H1 (cell line): ENCODE data around the gene LRRC25. TPM values are rescaled to one million over a fixed set of nuclear protein-coding genes. Genes with fewer than 3 reads are reported as not detected.

Source experiments
- ASH2L ChIP-seq: fragments of 200-600, 300-600 bp; sonication (generic); IDR thresholded peaks from one replicate; pipeline ENCODE4 v1.7.1; 2017; ENCODE audit warnings: low read length
- BCL11A ChIP-seq, 2 experiments: IDR thresholded peaks; one replicate each; pipeline ENCODE4 v1.6.1; 2011; ENCODE audit warnings: low read depth in 2 of 2, low read length in 2 of 2, mild to moderate bottlenecking in 2 of 2
- PHF8 ChIP-seq: fragments of 200-600 bp; sonication (generic); conservative IDR thresholded peaks from 2 replicates; pipeline ENCODE4 v1.7.1; 2012; ENCODE audit warnings: low read depth, mild to moderate bottlenecking, inconsistent platforms, low read length, moderate library complexity
- POLR2A ChIP-seq, 2 experiments: IDR thresholded peaks; 1 replicate in 1 of 2; 2 replicates in 1 of 2; pipeline ENCODE4 v1.6.1; 2011; ENCODE audit warnings: low read depth in 2 of 2, low read length in 2 of 2, mild to moderate bottlenecking in 2 of 2; ENCODE audit errors: control extremely low read depth in 1 of 2
- POU5F1 ChIP-seq: IDR thresholded peaks from 2 replicates; pipeline ENCODE4 v1.6.1; 2011; ENCODE audit warnings: low read depth, mild to moderate bottlenecking, low read length, moderate library complexity
- RXRA ChIP-seq: IDR thresholded peaks from 2 replicates; pipeline ENCODE4 v1.6.1; 2011; ENCODE audit warnings: low read depth, mild to moderate bottlenecking, low read length, moderate library complexity; ENCODE audit not compliant: insufficient read depth
- ZNF274 ChIP-seq: IDR thresholded peaks from 2 replicates; pipeline ENCODE4 v1.7.0; 2012; ENCODE audit warnings: low read length, borderline replicate concordance; ENCODE audit errors: extremely low read depth
- polyA plus RNA-seq, 7 experiments: library from polyadenylated mRNA; depleted of rRNA in 3 of 7; stranded (reverse) in 5 of 7; unstranded in 2 of 7; fragments of >200 nt in 5 of 7; fragments of 200-250 nt in 2 of 7; gene quantifications; 1 replicate in 5 of 7; 2 replicates in 1 of 7; 4 replicates in 1 of 7; pipeline versions ENCODE4 v1.2.1 to v1.2.3, GENCODE V29; 2011 to 2013; ENCODE audit warnings: missing spikeins in 2 of 7, mixed read lengths in 2 of 7
- total RNA-seq: library from RNA; stranded (reverse); fragmentation: NEBNext Ultra II Directional; extraction: Animal tissue kit (Norgen Biotek cat#: 25700); gene quantifications from 2 replicates; pipeline ENCODE4 v1.2.1, GENCODE V29; 2021
- TF ChIP-seq, protein P1 (sequence below): IDR thresholded peaks from 2 replicates; pipeline ENCODE4 v1.6.1; 2012; ENCODE audit warnings: inconsistent platforms
- TF ChIP-seq, protein P2 (sequence below): IDR thresholded peaks from 2 replicates; pipeline ENCODE4 v1.6.1; 2012; ENCODE audit warnings: inconsistent platforms

The LRRC25 gene
- total and polyA plus RNA-seq, 2 of the 8 experiments (the other 6 are each of a cell fraction or from before 2014, with no cell fraction given): 0.20 to 0.41 TPM

DNA sequence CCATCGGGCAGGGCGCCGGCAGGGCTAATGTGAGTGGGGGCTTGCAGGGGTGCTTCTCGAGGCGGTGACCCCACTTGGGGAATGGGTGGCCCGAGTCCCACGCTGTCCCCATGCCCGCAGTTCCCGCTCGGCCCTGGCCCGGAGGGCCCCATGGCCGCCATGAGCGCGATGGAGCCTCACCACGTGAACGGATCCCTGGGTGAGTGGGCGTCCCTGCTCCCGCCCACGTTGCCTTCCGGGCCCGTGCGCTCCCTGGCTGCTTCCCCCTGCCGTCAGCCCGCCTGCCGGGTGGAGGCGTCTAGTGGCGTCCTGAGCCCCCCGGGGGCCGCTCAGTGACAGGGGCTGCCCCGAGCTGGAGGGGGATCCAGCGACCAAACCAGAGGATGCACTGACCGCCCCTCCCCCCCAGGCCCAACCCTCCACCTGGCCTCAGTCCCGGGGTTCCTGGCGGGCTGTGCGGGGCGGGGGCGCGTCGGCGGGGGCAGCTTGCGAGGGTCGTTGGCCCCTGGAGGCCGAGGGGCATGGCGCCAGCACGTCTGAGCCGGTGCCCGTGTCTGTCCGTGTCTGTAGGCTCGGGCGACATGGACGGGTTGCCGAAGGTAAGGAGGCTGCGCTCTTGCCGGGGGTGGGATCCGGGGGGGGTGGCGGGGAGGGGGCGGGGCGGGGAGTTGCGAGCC, 35.7 kb upstream of the LRRC25 start (continued):
- TF ChIP-seq, protein P1, sequence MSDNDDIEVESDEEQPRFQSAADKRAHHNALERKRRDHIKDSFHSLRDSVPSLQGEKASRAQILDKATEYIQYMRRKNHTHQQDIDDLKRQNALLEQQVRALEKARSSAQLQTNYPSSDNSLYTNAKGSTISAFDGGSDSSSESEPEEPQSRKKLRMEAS: peak; percentile 33; the same call in 1 of the 2 replicates
- TF ChIP-seq RXRA (no peak), BCL11A (IDR thresholded peaks at IDR 0.05; ENCODE audit: low read depth in 2 of 2, low read length in 2 of 2) (no peak), POU5F1 (no peak), POLR2A (IDR thresholded peaks at IDR 0.05; ENCODE audit: control extremely low read depth in 1 of 2, low read depth in 2 of 2, low read length in 2 of 2) (peak in 1 of 2 experiments; percentile 59; a peak in 2 of 3 replicates), ASH2L (peak; percentile 23), ZNF274 (no peak), PHF8 (0 out of 2 replicates have a peak, but pooled peaks have one; percentile 21)
- TF ChIP-seq, protein P2, sequence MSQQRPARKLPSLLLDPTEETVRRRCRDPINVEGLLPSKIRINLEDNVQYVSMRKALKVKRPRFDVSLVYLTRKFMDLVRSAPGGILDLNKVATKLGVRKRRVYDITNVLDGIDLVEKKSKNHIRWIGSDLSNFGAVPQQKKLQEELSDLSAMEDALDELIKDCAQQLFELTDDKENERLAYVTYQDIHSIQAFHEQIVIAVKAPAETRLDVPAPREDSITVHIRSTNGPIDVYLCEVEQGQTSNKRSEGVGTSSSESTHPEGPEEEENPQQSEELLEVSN: peak; percentile 61
- TF ChIP-seq, all 59 proteins: peak for 10
